ENCODE results near the gene PITPNC1.

GRCh38 chr17:67729903-67730302, 352.8 kb downstream of the PITPNC1 start:
- TF ChIP-seq CTCF (IDR thresholded peaks at IDR 0.05) (no peak), POLR2A (IDR thresholded peaks at IDR 0.05) (no peak), POLR2AphosphoS5 (IDR thresholded peaks at IDR 0.05; ENCODE audit: insufficient read depth in 1 of 2, low read depth in 1 of 2) (no peak)
